MM.1S (cell line): ENCODE data around the gene SLC6A20.

Experiments used
- CTCF ChIP-seq: fragments of 300-600 bp; sonication (generic); IDR thresholded peaks from 2 replicates; pipeline ENCODE4 v1.5.1; 2016; ENCODE audit warnings: antibody characterized with exemption, low read length, mixed read lengths
- EZH2 ChIP-seq: fragments of 300-600 bp; sonication (generic); optimal IDR thresholded peaks from 2 replicates; pipeline ENCODE3; 2017; ENCODE audit warnings: low read depth, mild to moderate bottlenecking, antibody characterized with exemption, low read length, mixed read lengths

DNA sequence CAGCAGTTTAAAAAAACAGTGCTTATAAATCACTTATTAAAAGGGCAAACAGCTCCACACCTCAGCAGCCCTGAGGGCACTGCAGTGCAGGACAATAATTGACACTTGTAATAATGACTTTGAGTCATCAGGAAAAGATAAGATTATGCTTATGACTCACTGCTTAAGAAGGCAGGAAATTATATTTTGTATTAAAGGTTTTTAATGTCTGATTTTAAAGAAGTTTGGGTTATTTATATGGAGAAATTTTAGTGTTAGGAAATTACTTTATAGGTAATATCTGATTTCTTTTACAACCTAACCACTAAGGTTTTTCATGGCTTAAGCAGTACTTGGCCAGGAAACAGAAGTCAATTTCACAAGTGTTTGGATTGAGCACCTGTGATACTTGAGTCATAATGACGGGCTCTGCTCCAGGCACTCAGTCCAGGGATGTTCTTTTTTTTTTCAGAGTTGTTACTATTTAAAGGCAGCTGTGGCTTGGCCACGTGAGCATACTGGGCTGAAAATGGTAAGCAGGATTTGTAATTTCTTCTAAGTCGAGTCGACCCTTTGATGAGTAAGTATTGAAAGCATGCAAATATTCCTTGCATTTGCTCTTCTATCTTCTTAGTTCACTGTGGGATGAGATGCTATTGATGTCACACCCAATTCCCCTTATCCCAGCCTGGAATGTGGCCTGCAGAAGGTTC is 21.6 kb upstream of the SLC6A20 start:
- TF ChIP-seq EZH2 (no peak), CTCF (no peak)
